Vagina (tissue), 2 donors: Measurements from ENCODE around the gene ATF7.

Experiments
- CTCF ChIP-seq, 3 experiments: fragments of 450-650 bp in 2 of 3; fragments of 200-600 bp in 1 of 3; sonication (generic) in 1 of 3; IDR thresholded peaks; one replicate each; pipeline ENCODE4 v1.5.1; 2017 to 2019; ENCODE audit warnings: antibody characterized with exemption in 3 of 3, mild to moderate bottlenecking in 2 of 3, moderate library complexity in 2 of 3
- POLR2A ChIP-seq, 2 donors: fragments of 450-650 bp; IDR thresholded peaks; one replicate each; pipeline ENCODE4 v1.6.1; 2017; ENCODE audit warnings: antibody characterized with exemption in 2 of 2, mild to moderate bottlenecking in 2 of 2, moderate library complexity in 2 of 2
- POLR2AphosphoS5 ChIP-seq, 2 donors: sonication (generic); formaldehyde crosslinking; IDR thresholded peaks; one replicate each; pipeline ENCODE4 v1.9.0; 2017; ENCODE audit warnings: antibody characterized with exemption in 2 of 2, mild to moderate bottlenecking in 2 of 2, low read depth in 1 of 2; ENCODE audit not compliant: insufficient read depth in 1 of 2

- TF ChIP-seq POLR2AphosphoS5 (IDR thresholded peaks at IDR 0.05; ENCODE audit: insufficient read depth in 1 of 2, low read depth in 1 of 2) (no peak), CTCF (IDR thresholded peaks at IDR 0.05) (no peak), POLR2A (IDR thresholded peaks at IDR 0.05) (no peak)
Measured at GRCh38 chr12:53563452-53564028, 62.6 kb downstream of the ATF7 start.
